Endometrial microvascular endothelial cells (primary cell): Measurements from ENCODE around the gene ARHGEF18. TPM values are rescaled to one million over a fixed set of nuclear protein-coding genes. Genes with fewer than 3 reads are reported as not detected.
"Not testable (repeated sequence)": the region's sequence is repeated elsewhere in the genome, so short reads cannot be mapped to it uniquely, and the experiment has no call there.

Experiments
- in situ Hi-C: cut with HindIII; loops from 2 replicates; pipeline ENCODE4 v1.10.0; 2017; ENCODE audit warnings: low sequenced_read_pairs, low pct_unique_long_range_greater_than_20kb; ENCODE audit errors: inconsistent ontology term
- total RNA-seq: library from RNA; depleted of rRNA; stranded (reverse); fragments of >200 nt; gene quantifications from one replicate; pipeline ENCODE4 v1.2.3, GENCODE V29; 2015; ENCODE audit errors: inconsistent ontology term

Gene ARHGEF18
- total RNA-seq, 1 donor from 2014 or later: 32.9 TPM

- in situ Hi-C loops: no loop called here
Measured at GRCh38 chr19:7340959-7341837, 7.5 kb upstream of the ARHGEF18 start.

GRCh38 chr19:7342143-7342542, 6.6 kb upstream of the ARHGEF18 start:
- in situ Hi-C loops: no loop called here

- in situ Hi-C loops: no loop called here
Measured at GRCh38 chr19:7346488-7346971, 2.2 kb upstream of the ARHGEF18 start.

GRCh38 chr19:7346997-7347396, 1.7 kb upstream of the ARHGEF18 start:
- in situ Hi-C loops: not testable (repeated sequence)

- in situ Hi-C loops: no loop called here
Measured at GRCh38 chr19:7349231-7349591, 474 bp downstream of the ARHGEF18 start.

GRCh38 chr19:7349961-7350711, 1.4 kb downstream of the ARHGEF18 start:
- in situ Hi-C loops: no loop called here

- in situ Hi-C loops: no loop called here
Measured at GRCh38 chr19:7351861-7352260, 3.1 kb downstream of the ARHGEF18 start.

- in situ Hi-C loops: no loop called here
Measured at GRCh38 chr19:7355151-7355820, 6.5 kb downstream of the ARHGEF18 start.

GRCh38 chr19:7355871-7356270, 7.1 kb downstream of the ARHGEF18 start:
- in situ Hi-C loops: no loop called here

GRCh38 chr19:7356899-7357627, 8.3 kb downstream of the ARHGEF18 start:
- in situ Hi-C loops: no loop called here

GRCh38 chr19:7358102-7358597, 9.4 kb downstream of the ARHGEF18 start:
- in situ Hi-C loops: no loop called here

GRCh38 chr19:7360393-7360984, 11.8 kb downstream of the ARHGEF18 start:
- in situ Hi-C loops: no loop called here

GRCh38 chr19:7363225-7363624, 14.5 kb downstream of the ARHGEF18 start:
- in situ Hi-C loops: no loop called here

GRCh38 chr19:7366701-7367420, 18.1 kb downstream of the ARHGEF18 start:
- in situ Hi-C loops: no loop called here

GRCh38 chr19:7368456-7368855, 19.7 kb downstream of the ARHGEF18 start:
- in situ Hi-C loops: no loop called here

- in situ Hi-C loops: not testable (repeated sequence)
Measured at GRCh38 chr19:7368866-7369265, 20.1 kb downstream of the ARHGEF18 start.

GRCh38 chr19:7370546-7370945, 21.8 kb downstream of the ARHGEF18 start:
- in situ Hi-C loops: no loop called here

GRCh38 chr19:7371001-7371400, 22.3 kb downstream of the ARHGEF18 start:
- in situ Hi-C loops: no loop called here
